ENCODE measurements around the gene SPACDR.

Gene SPACDR

GRCh38 chr7:100484673-100485045, 20.6 kb upstream of the SPACDR start:
- no peak for DNase-seq

GRCh38 chr7:100483722-100484672, 19.9 kb upstream of the SPACDR start, which contains the start of gene NYAP1:
Gene NYAP1 (plus strand): TSS chr7:100483927. CDS start chr7:100485312, 1,385 bp downstream.
- peak; percentile 37 to 49 (median 43) for DNase-seq

- DNase-seq, result peak; percentile 64 to 77 (median 74)
These were observed 19.1 kb upstream of the SPACDR start for GRCh38 chr7:100483090-100483721.

GRCh38 chr7:100482728-100483089, 18.6 kb upstream of the SPACDR start:
- DNase-seq, result no peak

GRCh38 chr7:100481466-100481865, 17.4 kb upstream of the SPACDR start:
- DNase-seq, result no peak

GRCh38 chr7:100478958-100479660, 15.0 kb upstream of the SPACDR start, which contains the start of gene TSC22D4:
Gene TSC22D4 (minus strand): TSS chr7:100479214. CDS start chr7:100478038, 1,176 bp downstream.
- peak; percentile 68 to 85 (median 79) for DNase-seq

GRCh38 chr7:100477871-100478267, 13.8 kb upstream of the SPACDR start:
- no peak for DNase-seq

GRCh38 chr7:100476903-100477870, 13.1 kb upstream of the SPACDR start:
- peak in 2 of 4 experiments; percentile 10 to 18 for DNase-seq

GRCh38 chr7:100476101-100476780, 12.2 kb upstream of the SPACDR start:
- DNase-seq, result no peak

- DNase-seq, result no peak
These were observed 11.5 kb upstream of the SPACDR start for GRCh38 chr7:100475549-100475948.

GRCh38 chr7:100472854-100473499, 8.9 kb upstream of the SPACDR start:
- DNase-seq, result no peak

- no peak for DNase-seq
These were observed 8.2 kb upstream of the SPACDR start for GRCh38 chr7:100472121-100472851.

- DNase-seq, result no peak
These were observed 7.0 kb upstream of the SPACDR start for GRCh38 chr7:100471021-100471420.

- peak; percentile 66 to 84 (median 77) for DNase-seq
These were observed 5.4 kb upstream of the SPACDR start for GRCh38 chr7:100469227-100470044.

GRCh38 chr7:100467638-100468373, 3.7 kb upstream of the SPACDR start:
- no peak for DNase-seq

GRCh38 chr7:100466653-100467605, 2.9 kb upstream of the SPACDR start:
- no peak for DNase-seq

- DNase-seq, result no peak
These were observed 1.7 kb upstream of the SPACDR start for GRCh38 chr7:100465702-100466311.
